ENCODE data around the gene TRAPPC2L.

TRAPPC2L gene

GRCh38 chr16:88866151-88866920 lies 9.4 kb downstream of the TRAPPC2L start, which contains the start of gene PABPN1L:
TSS of gene PABPN1L (minus strand) at chr16:88866660. CDS start at chr16:88866606, 54 bp downstream.
- H3K36me3 ChIP-seq (replicated peaks), result no peaks in the 10 kb centered on the region
- no peak within 1 kb of the TSS for H3K4me3 ChIP-seq (ENCODE audit: low read depth, low read length)
- in situ Hi-C loops (cut with HindIII; ENCODE audit: low pct_ligation_motif_present, low sequenced_read_pairs), result no loop called here
- no peak for DNase-seq
- no peak for TF ChIP-seq CTCF (IDR thresholded peaks at IDR 0.05; ENCODE audit: low read depth, low read length, missing control alignments)
- H3K27me3 ChIP-seq (replicated peaks), result peaks cover 4% of the 10 kb centered on the region
- H3K27ac ChIP-seq, result no peak within 1 kb of the TSS

DNA sequence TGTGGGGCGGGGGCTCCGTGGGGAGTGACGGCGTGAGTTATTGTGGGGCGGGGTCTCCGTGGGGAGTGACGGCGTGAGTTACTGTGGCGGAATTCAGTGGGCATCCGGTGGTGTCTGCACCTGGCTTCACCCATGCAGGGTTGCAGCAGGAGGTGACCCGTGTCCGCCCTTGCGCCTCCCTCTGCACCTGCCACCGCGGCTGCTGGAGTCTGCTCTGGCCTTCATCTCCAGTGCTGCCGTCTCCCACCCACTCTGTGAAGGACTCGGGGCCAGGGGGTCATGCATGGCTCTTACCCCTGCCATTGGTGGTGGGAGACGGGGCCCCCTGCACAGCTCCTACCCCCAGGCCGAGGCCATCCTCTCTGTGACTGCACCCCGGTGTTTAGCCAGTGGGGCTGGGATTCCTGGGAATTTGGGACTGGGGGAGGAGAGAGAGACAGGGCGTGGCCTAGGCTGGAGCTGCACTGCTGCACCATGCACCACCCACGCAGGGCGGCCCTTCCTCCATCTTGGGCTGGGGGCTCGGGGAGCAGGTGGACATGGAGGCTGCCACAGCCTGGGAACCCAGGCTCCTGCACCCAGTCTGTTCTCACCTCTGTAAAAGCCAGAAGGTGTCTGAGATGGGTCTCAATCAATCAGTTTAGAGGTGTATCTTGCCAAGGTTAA lies 10.8 kb downstream of the TRAPPC2L start:
- TF ChIP-seq CTCF (IDR thresholded peaks at IDR 0.05; ENCODE audit: low read depth, low read length, missing control alignments), result no peak
- Histone ChIP-seq H3K36me3 (replicated peaks) (no peaks in the 10 kb centered on the region), H3K27me3 (replicated peaks) (peaks cover 4% of the 10 kb centered on the region), H3K27ac (no peak overlapping the region), H3K4me3 (ENCODE audit: low read depth, low read length) (no peak overlapping the region)
- in situ Hi-C loops (cut with HindIII; ENCODE audit: low pct_ligation_motif_present, low sequenced_read_pairs), result no loop called here
- no peak for DNase-seq

DNA sequence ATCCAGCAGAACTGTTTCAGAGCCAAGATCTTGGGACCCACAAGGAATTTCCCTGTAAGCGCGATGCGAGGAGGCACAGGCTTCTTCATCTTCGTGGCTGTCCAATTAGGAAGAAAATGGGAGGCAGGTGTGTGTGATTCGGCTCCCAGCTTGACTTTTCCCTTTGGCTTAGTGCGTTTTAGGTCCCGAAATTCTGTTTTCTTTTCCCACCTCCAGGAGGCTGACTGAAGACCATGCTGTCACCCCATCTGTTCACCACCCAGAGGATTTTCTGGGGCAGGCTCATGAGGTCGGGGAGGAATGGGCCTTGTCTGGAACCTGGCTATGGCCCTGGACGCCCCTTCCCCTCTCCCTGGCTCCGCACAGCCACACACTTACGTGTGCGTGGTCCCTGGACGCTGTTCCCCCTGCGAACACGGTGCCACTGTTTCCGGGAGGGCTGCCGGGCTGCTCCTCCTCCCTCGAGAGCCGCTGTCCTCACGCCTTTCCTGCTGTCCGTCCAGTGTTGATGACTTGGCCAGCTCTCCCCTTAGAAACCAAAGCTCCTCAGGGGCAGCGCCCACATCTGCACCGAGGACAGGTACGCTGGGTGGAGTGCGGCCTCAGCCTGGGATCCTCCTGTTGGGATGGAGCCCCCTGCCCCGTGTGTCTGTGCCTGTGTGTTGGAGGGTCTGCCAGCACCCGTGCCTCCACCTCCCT lies 12.2 kb downstream of the TRAPPC2L start:
- Histone ChIP-seq H3K36me3 (replicated peaks) (no peaks in the 10 kb centered on the region), H3K4me3 (ENCODE audit: low read depth, low read length) (no peak overlapping the region), H3K27ac (no peak overlapping the region), H3K27me3 (replicated peaks) (peaks cover 4% of the 10 kb centered on the region)
- DNase-seq, result no peak
- in situ Hi-C loops (cut with HindIII; ENCODE audit: low pct_ligation_motif_present, low sequenced_read_pairs), result no loop called here
- no peak for TF ChIP-seq CTCF (IDR thresholded peaks at IDR 0.05; ENCODE audit: low read depth, low read length, missing control alignments)

GRCh38 chr16:88869673-88869980 lies 12.7 kb downstream of the TRAPPC2L start:
- Histone ChIP-seq H3K4me3 (ENCODE audit: low read depth, low read length) (no peak overlapping the region), H3K27me3 (replicated peaks) (peaks cover 4% of the 10 kb centered on the region), H3K27ac (no peak overlapping the region), H3K36me3 (replicated peaks) (no peaks in the 10 kb centered on the region)
- DNase-seq, result no peak
- in situ Hi-C loops (cut with HindIII; ENCODE audit: low pct_ligation_motif_present, low sequenced_read_pairs), result no loop called here
- no peak for TF ChIP-seq CTCF (IDR thresholded peaks at IDR 0.05; ENCODE audit: low read depth, low read length, missing control alignments)

- no peaks in the 10 kb centered on the region for H3K36me3 ChIP-seq (replicated peaks)
- in situ Hi-C loops (cut with HindIII; ENCODE audit: low pct_ligation_motif_present, low sequenced_read_pairs), result no loop called here
- H3K27ac ChIP-seq, result no peak overlapping the region
- no peak for TF ChIP-seq CTCF (IDR thresholded peaks at IDR 0.05; ENCODE audit: low read depth, low read length, missing control alignments)
- H3K27me3 ChIP-seq (replicated peaks), result peaks cover 4% of the 10 kb centered on the region
- DNase-seq, result no peak
- H3K4me3 ChIP-seq (ENCODE audit: low read depth, low read length), result no peak overlapping the region
Observed at GRCh38 chr16:88870608-88871348, 13.9 kb downstream of the TRAPPC2L start.
